Astrocyte (in vitro differentiated cells and primary cell): ENCODE results near the gene NCF2. TPM values are rescaled to one million over a fixed set of nuclear protein-coding genes. Genes with fewer than 3 reads are reported as not detected.
A peak's percentile ranks its signal among the peaks of the same experiment; 100 is the strongest.

ENCODE experiments used
- DNase-seq: peaks from one replicate; pipeline ENCODE4 v3.0.0-alpha.2; 2010; ENCODE audit warnings: low read depth
- FAIRE-seq: peaks from 2 replicates; lab custom pipeline; 2011; peaks lifted over from hg19 to GRCh38; lab: Jason Lieb, UNC
- H2AFZ ChIP-seq: 2 replicates; pipeline ENCODE4 v1.6.0; 2012; ENCODE audit warnings: low read depth, low read length, inconsistent platforms
- H3K27ac ChIP-seq: 2 replicates; pipeline ENCODE4 v1.5.1; 2011; ENCODE audit warnings: low read depth, low read length, inconsistent platforms
- H3K27me3 ChIP-seq: 2 replicates; pipeline ENCODE4 v1.6.0; 2011; ENCODE audit warnings: low read length, inconsistent platforms; ENCODE audit not compliant: insufficient read depth
- H3K36me3 ChIP-seq: 2 replicates; pipeline ENCODE4 v1.5.1; 2011; ENCODE audit warnings: low read length, inconsistent platforms; ENCODE audit not compliant: insufficient read depth
- H3K4me1 ChIP-seq: 2 replicates; pipeline ENCODE4 v1.5.1; 2011; ENCODE audit warnings: low read length, inconsistent platforms; ENCODE audit not compliant: insufficient read depth
- H3K4me2 ChIP-seq: 2 replicates; pipeline ENCODE4 v1.6.0; 2012; ENCODE audit warnings: low read length, inconsistent platforms
- H3K4me3 ChIP-seq: 2 replicates; pipeline ENCODE4 v1.5.1; 2011; ENCODE audit warnings: low read depth, mild to moderate bottlenecking, low read length, inconsistent platforms; ENCODE audit not compliant: insufficient read depth
- H3K79me2 ChIP-seq: 2 replicates; pipeline ENCODE4 v1.6.0; 2012; ENCODE audit warnings: mild to moderate bottlenecking, low read length, inconsistent platforms; ENCODE audit not compliant: insufficient read depth
- H3K9ac ChIP-seq: 2 replicates; pipeline ENCODE4 v1.6.0; 2012; ENCODE audit warnings: mild to moderate bottlenecking, low read length, inconsistent platforms
- H3K9me3 ChIP-seq: 2 replicates; pipeline ENCODE4 v1.5.1; 2012; ENCODE audit warnings: low read depth, mild to moderate bottlenecking, low read length, inconsistent platforms; ENCODE audit not compliant: insufficient read depth
- H4K20me1 ChIP-seq: 2 replicates; pipeline ENCODE4 v1.6.0; 2012; ENCODE audit warnings: low read length, inconsistent platforms; ENCODE audit not compliant: insufficient read depth
- H3K27ac Mint-ChIP-seq: one replicate; pipeline ENCODE4 v1.8.0; 2021; ENCODE audit warnings: mild to moderate bottlenecking, mixed read lengths; ENCODE audit not compliant: unreplicated experiment
- H3K27me3 Mint-ChIP-seq: one replicate; pipeline ENCODE4 v1.8.0; 2021; ENCODE audit warnings: low read depth, mixed read lengths; ENCODE audit not compliant: unreplicated experiment
- H3K36me3 Mint-ChIP-seq: one replicate; pipeline ENCODE4 v1.8.0; 2021; ENCODE audit warnings: low read depth, mixed read lengths; ENCODE audit not compliant: unreplicated experiment
- H3K4me1 Mint-ChIP-seq: one replicate; pipeline ENCODE4 v1.8.0; 2021; ENCODE audit warnings: low read depth, mixed read lengths; ENCODE audit not compliant: unreplicated experiment
- H3K4me3 Mint-ChIP-seq: one replicate; pipeline ENCODE4 v1.8.0; 2021; ENCODE audit warnings: mild to moderate bottlenecking, moderate library complexity, mixed read lengths; ENCODE audit not compliant: unreplicated experiment
- H3K9me3 Mint-ChIP-seq: one replicate; pipeline ENCODE4 v1.8.0; 2021; ENCODE audit warnings: mild to moderate bottlenecking, mixed read lengths; ENCODE audit not compliant: unreplicated experiment
- EZH2 ChIP-seq: IDR thresholded peaks from 2 replicates; pipeline ENCODE4 v1.6.1; 2012; ENCODE audit warnings: mild to moderate bottlenecking, low read length, inconsistent platforms; ENCODE audit not compliant: insufficient read depth
- total RNA-seq: library from RNA; stranded (reverse); gene quantifications from 2 replicates; pipeline ENCODE4 v1.2.1, GENCODE V29; 2021
- TF ChIP-seq, protein P1 (sequence below): IDR thresholded peaks from 2 replicates; pipeline ENCODE4 v1.5.1; 2011; ENCODE audit warnings: low read depth, mild to moderate bottlenecking, inconsistent platforms, low read length, moderate library complexity; ENCODE audit not compliant: insufficient read depth

Gene NCF2
- total RNA-seq, 1 donor from 2014 or later, result 4.3 TPM

DNA sequence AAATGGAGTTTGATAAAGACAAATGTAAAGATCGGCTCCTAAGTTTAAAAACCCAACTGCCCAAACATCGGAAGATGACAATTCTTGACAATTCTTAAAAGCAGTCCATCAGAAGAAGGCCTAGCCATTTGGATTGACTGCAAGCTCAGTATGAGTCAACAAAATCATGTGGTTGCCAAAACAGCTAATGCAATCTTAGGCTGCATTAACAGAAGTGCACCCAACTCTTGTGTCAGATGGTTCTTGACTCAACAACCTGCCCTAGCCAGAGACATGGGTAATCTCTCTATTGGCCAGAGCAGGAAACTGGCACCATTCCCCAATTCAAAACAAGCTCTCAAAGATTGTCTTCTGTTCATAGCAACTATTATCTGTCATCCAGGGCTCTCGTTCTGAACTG lies 9.9 kb upstream of the NCF2 start:
- Histone ChIP-seq H3K27ac (no peak overlapping the region), H2AFZ (no peak overlapping the region), H3K4me2 (no peak overlapping the region), H3K4me1 (peaks cover 18% of the 10 kb centered on the region), H3K36me3 (no peaks in the 10 kb centered on the region), H3K9ac (no peak overlapping the region), H4K20me1 (no peaks in the 10 kb centered on the region), H3K9me3 (no peaks in the 10 kb centered on the region), H3K27me3 (no peaks in the 10 kb centered on the region), H3K79me2 (no peaks in the 10 kb centered on the region), H3K4me3 (no peak overlapping the region)
- Mint-ChIP-seq H3K4me1 (peaks cover 7% of the 10 kb centered on the region), H3K27me3 (peaks cover 12% of the 10 kb centered on the region), H3K36me3 (no peaks in the 10 kb centered on the region), H3K4me3 (no peak overlapping the region), H3K9me3 (peaks cover 1% of the 10 kb centered on the region), H3K27ac (no peak overlapping the region)
- DNase-seq, result peak; percentile 86
- TF ChIP-seq, protein P1, sequence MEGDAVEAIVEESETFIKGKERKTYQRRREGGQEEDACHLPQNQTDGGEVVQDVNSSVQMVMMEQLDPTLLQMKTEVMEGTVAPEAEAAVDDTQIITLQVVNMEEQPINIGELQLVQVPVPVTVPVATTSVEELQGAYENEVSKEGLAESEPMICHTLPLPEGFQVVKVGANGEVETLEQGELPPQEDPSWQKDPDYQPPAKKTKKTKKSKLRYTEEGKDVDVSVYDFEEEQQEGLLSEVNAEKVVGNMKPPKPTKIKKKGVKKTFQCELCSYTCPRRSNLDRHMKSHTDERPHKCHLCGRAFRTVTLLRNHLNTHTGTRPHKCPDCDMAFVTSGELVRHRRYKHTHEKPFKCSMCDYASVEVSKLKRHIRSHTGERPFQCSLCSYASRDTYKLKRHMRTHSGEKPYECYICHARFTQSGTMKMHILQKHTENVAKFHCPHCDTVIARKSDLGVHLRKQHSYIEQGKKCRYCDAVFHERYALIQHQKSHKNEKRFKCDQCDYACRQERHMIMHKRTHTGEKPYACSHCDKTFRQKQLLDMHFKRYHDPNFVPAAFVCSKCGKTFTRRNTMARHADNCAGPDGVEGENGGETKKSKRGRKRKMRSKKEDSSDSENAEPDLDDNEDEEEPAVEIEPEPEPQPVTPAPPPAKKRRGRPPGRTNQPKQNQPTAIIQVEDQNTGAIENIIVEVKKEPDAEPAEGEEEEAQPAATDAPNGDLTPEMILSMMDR, result no peak
- no peak for TF ChIP-seq EZH2
- FAIRE-seq, result no peak

DNA sequence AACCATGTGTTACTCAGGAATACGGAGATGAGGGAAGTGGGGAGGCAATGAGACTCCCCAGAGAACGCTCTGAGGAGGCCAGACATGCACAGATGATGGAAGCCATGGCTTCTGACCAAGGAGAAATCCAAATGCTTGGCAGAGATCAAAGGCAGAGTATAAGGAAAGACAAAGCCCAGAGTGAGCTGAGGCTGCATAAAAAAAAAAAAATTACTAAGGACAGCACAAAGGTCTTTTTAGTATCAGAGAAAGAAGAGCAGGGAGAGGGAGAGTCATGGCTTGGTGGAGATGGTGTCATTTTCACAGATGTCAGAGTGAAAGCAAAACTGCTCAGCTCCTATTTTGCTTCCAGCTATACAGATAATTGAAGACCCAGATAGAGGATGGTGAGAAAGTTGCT lies 8.1 kb upstream of the NCF2 start:
- Mint-ChIP-seq H3K4me1 (no peaks in the 10 kb centered on the region), H3K36me3 (no peaks in the 10 kb centered on the region), H3K27ac (no peak overlapping the region), H3K9me3 (no peaks in the 10 kb centered on the region), H3K4me3 (no peak overlapping the region), H3K27me3 (peaks cover 12% of the 10 kb centered on the region)
- FAIRE-seq (no peak), DNase-seq (no peak)
- no peak for TF ChIP-seq EZH2
- TF ChIP-seq, protein P1, result no peak
- Histone ChIP-seq H3K4me3 (no peak overlapping the region), H3K4me1 (peaks cover 5% of the 10 kb centered on the region), H3K27me3 (no peaks in the 10 kb centered on the region), H3K9me3 (no peaks in the 10 kb centered on the region), H3K79me2 (no peaks in the 10 kb centered on the region), H3K4me2 (no peak overlapping the region), H2AFZ (no peak overlapping the region), H3K27ac (no peak overlapping the region), H3K36me3 (no peaks in the 10 kb centered on the region), H3K9ac (no peak overlapping the region), H4K20me1 (no peaks in the 10 kb centered on the region)

DNA sequence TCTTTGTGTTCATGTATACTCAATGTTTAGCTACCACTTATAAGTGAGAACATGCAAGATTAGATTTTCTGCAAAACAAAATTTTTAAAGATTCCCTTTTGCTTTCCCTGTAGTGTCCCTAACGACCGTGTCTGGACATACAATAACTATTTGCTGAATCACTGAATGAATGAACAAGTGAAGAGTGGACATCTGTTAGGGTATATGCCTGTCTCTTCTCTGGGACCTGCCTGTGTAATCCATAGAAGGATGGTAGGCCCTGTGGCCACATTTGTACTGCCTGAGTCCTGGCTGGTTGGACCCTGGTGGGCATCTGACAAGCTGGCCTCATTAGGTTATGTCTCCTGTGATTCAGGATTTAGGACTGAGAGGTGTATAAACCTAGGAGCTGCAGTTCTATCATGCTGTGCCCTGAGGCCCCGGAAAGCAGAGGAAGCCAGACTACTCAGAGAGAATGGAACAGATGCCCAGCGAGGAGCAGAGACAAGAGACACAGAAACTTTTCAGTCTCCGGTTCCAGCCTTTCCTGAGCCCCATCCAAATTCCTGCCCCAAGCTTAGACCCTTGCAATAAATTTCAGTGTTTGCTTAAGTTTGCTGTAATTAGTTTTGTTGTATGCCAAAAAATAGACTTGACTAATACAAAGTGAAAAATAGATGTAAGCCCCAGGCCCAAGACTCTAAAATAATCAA lies 7.5 kb upstream of the NCF2 start:
- no peaks in the 10 kb centered on the region for H3K36me3 Mint-ChIP-seq
- Histone ChIP-seq H3K27ac (no peak overlapping the region), H3K9me3 (no peaks in the 10 kb centered on the region), H3K4me3 (no peak overlapping the region), H3K36me3 (no peaks in the 10 kb centered on the region), H4K20me1 (no peaks in the 10 kb centered on the region), H3K4me1 (no peaks in the 10 kb centered on the region), H3K79me2 (no peaks in the 10 kb centered on the region), H3K27me3 (no peaks in the 10 kb centered on the region), H3K9ac (no peak overlapping the region), H3K4me2 (no peak overlapping the region), H2AFZ (no peak overlapping the region)
- DNase-seq (no peak), FAIRE-seq (no peak)
- H3K27me3 Mint-ChIP-seq, result peaks cover 10% of the 10 kb centered on the region
- no peak overlapping the region for H3K4me3 Mint-ChIP-seq
- TF ChIP-seq, protein P1, result no peak
- no peak for TF ChIP-seq EZH2
- H3K9me3 Mint-ChIP-seq, result no peaks in the 10 kb centered on the region
- no peak overlapping the region for H3K27ac Mint-ChIP-seq
- H3K4me1 Mint-ChIP-seq, result no peaks in the 10 kb centered on the region
